Activated naive CD8-positive, alpha-beta T cell treated with anti-CD3 and anti-CD28 coated beads, Interleukin-2, amount 10 ng/mL, durations not matched to agents 7 days and 5 days (primary cell): Measurements from ENCODE around the gene CDH13. TPM values are rescaled to one million over a fixed set of nuclear protein-coding genes. Genes with fewer than 3 reads are reported as not detected.

Source experiments
- ATAC-seq: fragments of 150-1000 bp; cut with Tn5 transposase; one replicate; pipeline ENCODE4 v1.10.0; 2021; ENCODE audit warnings: low read depth, moderate library complexity
- POLR2A ChIA-PET: fragments of 350-600 bp; sonication (Branson Sonifier 250); formaldehyde crosslinking; loops from one replicate; lab custom pipeline; 2021; ENCODE audit warnings: antibody characterized with exemption; lab: Charles Lee
- DNase-seq: peaks from one replicate; pipeline ENCODE4 v3.0.0; 2021
- H3K27ac Mint-ChIP-seq: one replicate; pipeline ENCODE4 v1.8.0; 2022; ENCODE audit warnings: mild to moderate bottlenecking, mixed read lengths
- H3K27me3 Mint-ChIP-seq: one replicate; pipeline ENCODE4 v1.8.0; 2022; ENCODE audit warnings: mild to moderate bottlenecking, moderate library complexity, mixed read lengths
- H3K36me3 Mint-ChIP-seq: one replicate; pipeline ENCODE4 v1.8.0; 2021; ENCODE audit warnings: mild to moderate bottlenecking, mixed read lengths
- H3K4me1 Mint-ChIP-seq: one replicate; pipeline ENCODE4 v1.8.0; 2021; ENCODE audit warnings: mixed read lengths
- H3K4me3 Mint-ChIP-seq: one replicate; pipeline ENCODE4 v1.8.0; 2022; ENCODE audit warnings: mild to moderate bottlenecking, moderate library complexity, mixed read lengths
- H3K9me3 Mint-ChIP-seq: one replicate; pipeline ENCODE4 v1.8.0; 2021; ENCODE audit warnings: mixed read lengths
- total RNA-seq, 2 experiments: library from RNA; stranded (reverse); gene quantifications; one replicate each; pipeline ENCODE4 v1.2.3, GENCODE V29; 2021

The CDH13 gene
- total RNA-seq, 2 experiments from 2014 or later: not detected

GRCh38 chr16:82605863-82606620, 20.7 kb upstream of the CDH13 start:
- no peaks in the 10 kb centered on the region for H3K4me1 Mint-ChIP-seq
- DNase-seq (no peak), ATAC-seq (no peak)
- no peak overlapping the region for H3K27ac Mint-ChIP-seq
- H3K36me3 Mint-ChIP-seq: no peaks in the 10 kb centered on the region
- H3K4me3 Mint-ChIP-seq: no peak overlapping the region
- H3K9me3 Mint-ChIP-seq: no peaks in the 10 kb centered on the region
- no peaks in the 10 kb centered on the region for H3K27me3 Mint-ChIP-seq
- POLR2A ChIA-PET: no interaction called here

GRCh38 chr16:82609140-82609539, 17.6 kb upstream of the CDH13 start:
- H3K4me3 Mint-ChIP-seq: no peak overlapping the region
- DNase-seq (no peak), ATAC-seq (no peak)
- no peaks in the 10 kb centered on the region for H3K36me3 Mint-ChIP-seq
- H3K27me3 Mint-ChIP-seq: no peaks in the 10 kb centered on the region
- H3K27ac Mint-ChIP-seq: no peak overlapping the region
- H3K9me3 Mint-ChIP-seq: no peaks in the 10 kb centered on the region
- POLR2A ChIA-PET: no interaction called here
- no peaks in the 10 kb centered on the region for H3K4me1 Mint-ChIP-seq

GRCh38 chr16:82612263-82612662, 14.5 kb upstream of the CDH13 start:
- Mint-ChIP-seq H3K4me3 (no peak overlapping the region), H3K9me3 (no peaks in the 10 kb centered on the region), H3K4me1 (no peaks in the 10 kb centered on the region), H3K36me3 (no peaks in the 10 kb centered on the region), H3K27ac (no peak overlapping the region), H3K27me3 (no peaks in the 10 kb centered on the region)
- POLR2A ChIA-PET: no interaction called here
- ATAC-seq: no peak
- no peak for DNase-seq

GRCh38 chr16:82616356-82616755, 10.4 kb upstream of the CDH13 start:
- Mint-ChIP-seq H3K36me3 (no peaks in the 10 kb centered on the region), H3K4me1 (no peaks in the 10 kb centered on the region), H3K4me3 (no peak overlapping the region), H3K27ac (no peak overlapping the region), H3K27me3 (peaks cover 4% of the 10 kb centered on the region), H3K9me3 (no peaks in the 10 kb centered on the region)
- ATAC-seq: no peak
- POLR2A ChIA-PET: no interaction called here
- DNase-seq: no peak

- POLR2A ChIA-PET: no interaction called here
- Mint-ChIP-seq H3K36me3 (no peaks in the 10 kb centered on the region), H3K27ac (no peak overlapping the region), H3K4me3 (no peak overlapping the region), H3K27me3 (peaks cover 24% of the 10 kb centered on the region), H3K9me3 (no peaks in the 10 kb centered on the region), H3K4me1 (no peaks in the 10 kb centered on the region)
- ATAC-seq (no peak), DNase-seq (no peak)
Measured at GRCh38 chr16:82621781-82622180, 5.0 kb upstream of the CDH13 start.

- ATAC-seq: no peak
- peaks cover 35% of the 10 kb centered on the region for H3K27me3 Mint-ChIP-seq
Measured at GRCh38 chr16:82623241-82623640, 3.5 kb upstream of the CDH13 start.

GRCh38 chr16:82625066-82625968, 1.5 kb upstream of the CDH13 start:
- POLR2A ChIA-PET: no interaction called here
- Mint-ChIP-seq H3K27me3 (peaks cover 49% of the 10 kb centered on the region), H3K27ac (no peak overlapping the region), H3K9me3 (no peaks in the 10 kb centered on the region), H3K4me3 (no peak overlapping the region), H3K36me3 (no peaks in the 10 kb centered on the region), H3K4me1 (no peaks in the 10 kb centered on the region)
- ATAC-seq (no peak), DNase-seq (no peak)

More at GRCh38 chr16:82623241-82623640, 3.5 kb upstream of the CDH13 start:
- no peaks in the 10 kb centered on the region for H3K9me3 Mint-ChIP-seq
- no peak overlapping the region for H3K27ac Mint-ChIP-seq
- POLR2A ChIA-PET: no interaction called here
- no peak overlapping the region for H3K4me3 Mint-ChIP-seq
- H3K36me3 Mint-ChIP-seq: no peaks in the 10 kb centered on the region
- DNase-seq: no peak
- no peaks in the 10 kb centered on the region for H3K4me1 Mint-ChIP-seq

- Mint-ChIP-seq H3K27ac (no peak overlapping the region), H3K36me3 (no peaks in the 10 kb centered on the region), H3K4me3 (no peak overlapping the region), H3K27me3 (peaks cover 54% of the 10 kb centered on the region), H3K9me3 (no peaks in the 10 kb centered on the region), H3K4me1 (no peaks in the 10 kb centered on the region)
- DNase-seq (no peak), ATAC-seq (no peak)
- POLR2A ChIA-PET: no interaction called here
Measured at GRCh38 chr16:82628088-82628423, 1.3 kb downstream of the CDH13 start.

GRCh38 chr16:82628711-82629110, 1.9 kb downstream of the CDH13 start:
- DNase-seq (no peak), ATAC-seq (no peak)
- Mint-ChIP-seq H3K36me3 (no peaks in the 10 kb centered on the region), H3K9me3 (no peaks in the 10 kb centered on the region), H3K27me3 (peaks cover 54% of the 10 kb centered on the region), H3K4me3 (no peak overlapping the region), H3K27ac (no peak overlapping the region), H3K4me1 (no peaks in the 10 kb centered on the region)
- POLR2A ChIA-PET: no interaction called here

GRCh38 chr16:82629441-82630027, 2.8 kb downstream of the CDH13 start:
- peaks cover 54% of the 10 kb centered on the region for H3K27me3 Mint-ChIP-seq
- POLR2A ChIA-PET: no interaction called here
- no peaks in the 10 kb centered on the region for H3K36me3 Mint-ChIP-seq
- DNase-seq (no peak), ATAC-seq (no peak)
- H3K4me1 Mint-ChIP-seq: no peaks in the 10 kb centered on the region
- no peak overlapping the region for H3K27ac Mint-ChIP-seq
- H3K9me3 Mint-ChIP-seq: no peaks in the 10 kb centered on the region
- H3K4me3 Mint-ChIP-seq: no peak overlapping the region

- POLR2A ChIA-PET: no interaction called here
- Mint-ChIP-seq H3K9me3 (no peaks in the 10 kb centered on the region), H3K4me3 (no peak overlapping the region), H3K27ac (no peak overlapping the region), H3K36me3 (no peaks in the 10 kb centered on the region), H3K4me1 (peaks cover 5% of the 10 kb centered on the region), H3K27me3 (peaks cover 49% of the 10 kb centered on the region)
- no peak for DNase-seq
- ATAC-seq: no peak
Measured at GRCh38 chr16:82630219-82630618, 3.5 kb downstream of the CDH13 start.

- POLR2A ChIA-PET: no interaction called here
Measured at GRCh38 chr16:82630688-82631087, 3.9 kb downstream of the CDH13 start.

GRCh38 chr16:82631701-82632685, 5.2 kb downstream of the CDH13 start:
- DNase-seq: no peak
- H3K27me3 Mint-ChIP-seq: peaks cover 32% of the 10 kb centered on the region
- no peak overlapping the region for H3K27ac Mint-ChIP-seq
- no peak for ATAC-seq
- H3K4me1 Mint-ChIP-seq: peaks cover 7% of the 10 kb centered on the region
- no peak overlapping the region for H3K4me3 Mint-ChIP-seq
- POLR2A ChIA-PET: no interaction called here
- H3K9me3 Mint-ChIP-seq: no peaks in the 10 kb centered on the region
- no peaks in the 10 kb centered on the region for H3K36me3 Mint-ChIP-seq

More at GRCh38 chr16:82630688-82631087, 3.9 kb downstream of the CDH13 start:
- H3K4me1 Mint-ChIP-seq: peaks cover 7% of the 10 kb centered on the region
- DNase-seq (no peak), ATAC-seq (no peak)
- H3K27ac Mint-ChIP-seq: no peak overlapping the region
- H3K36me3 Mint-ChIP-seq: no peaks in the 10 kb centered on the region
- H3K4me3 Mint-ChIP-seq: no peak overlapping the region
- H3K9me3 Mint-ChIP-seq: no peaks in the 10 kb centered on the region
- H3K27me3 Mint-ChIP-seq: peaks cover 44% of the 10 kb centered on the region
